Right cardiac atrium (tissue), 5 donors: ENCODE data around the gene CEACAM1. TPM values are rescaled to one million over a fixed set of nuclear protein-coding genes. Genes with fewer than 3 reads are reported as not detected.
"Not testable (repeated sequence)": the region's sequence is repeated elsewhere in the genome, so short reads cannot be mapped to it uniquely, and the experiment has no call there.

Experiments used
- ATAC-seq, 2 donors: fragments of 200-7000 bp; cut with Tn5 transposase; one replicate each; pipeline versions ENCODE4 v1.8.0 to v1.9.1; 2020; ENCODE audit warnings: moderate library complexity in 2 of 2, mild to moderate bottlenecking in 1 of 2
- DNase-seq, 3 donors: peaks; one replicate each; pipeline ENCODE4 v3.0.0-alpha.2; 2020
- H3K27ac ChIP-seq: one replicate; pipeline ENCODE4 v1.5.1; 2013; ENCODE audit warnings: mild to moderate bottlenecking, low read length, control low read depth, moderate library complexity
- H3K27me3 ChIP-seq: one replicate; pipeline ENCODE4 v1.6.1; 2013; ENCODE audit not compliant: control insufficient read depth, insufficient read depth
- H3K4me1 ChIP-seq: one replicate; pipeline ENCODE4 v1.6.1; 2013; ENCODE audit warnings: low read length; ENCODE audit not compliant: control insufficient read depth, insufficient read depth
- H3K4me3 ChIP-seq: one replicate; pipeline ENCODE4 v1.5.1; 2013; ENCODE audit warnings: low read length, control low read depth
- H3K9me3 ChIP-seq: one replicate; pipeline ENCODE4 v1.6.1; 2013; ENCODE audit warnings: low read length; ENCODE audit not compliant: control insufficient read depth
- WGBS: extraction: QIAGEN DNeasy Blood & Tissue Kit; methylation state at CpG from one replicate; pipeline ENCODE4 v1.1.7; 2013; 5-methylcytosine and 5-hydroxymethylcytosine counted together
- intact Hi-C, 4 donors: fragments of 100-400 bp; cut with DNase I; formaldehyde crosslinking; loops; one replicate each; pipeline versions ENCODE4 v1.11.0 to v1.14.0; 2022 to 2023
- polyA plus RNA-seq: library from polyadenylated mRNA; stranded (reverse); fragments of 200-250 nt; gene quantifications from one replicate; pipeline ENCODE4 v1.2.3, GENCODE V29; 2013
- total RNA-seq, 4 donors: library from RNA; stranded (reverse); fragmentation: NEBNext Ultra II Directional; extraction: Animal tissue kit (Norgen Biotek cat#: 25700); gene quantifications; one replicate each; pipeline ENCODE4 v1.2.1, GENCODE V29; 2021
- donor health status: healthy with polysubstance abuse.
- donor health status: DM: no; HTN: yes; CAD: no.
- donor health status: DM: no; HTN: no; CAD: no.
- donor health status: DM: no; HTN: yes; CAD: no; lungs with severe emphysema.
- donor health status: DM: yes; HTN: yes; CAD: no.

CEACAM1 gene
- total and polyA plus RNA-seq, 5 donors: 2.6 to 4.2 (median 3.3) TPM

- 62% methylated on average over 4 of the region's 4 CpGs for WGBS
- DNase-seq: no peak
- ATAC-seq: no peak
- Histone ChIP-seq H3K4me1 (no peaks in the 10 kb centered on the region), H3K27me3 (no peaks in the 10 kb centered on the region), H3K4me3 (no peak overlapping the region), H3K27ac (no peak overlapping the region), H3K9me3 (no peaks in the 10 kb centered on the region)
- intact Hi-C loops: no loop called here
Measured at GRCh38 chr19:42548552-42548951, 20.3 kb upstream of the CEACAM1 start.

- Histone ChIP-seq H3K27ac (no peak overlapping the region), H3K4me1 (no peaks in the 10 kb centered on the region), H3K9me3 (no peaks in the 10 kb centered on the region), H3K4me3 (no peak overlapping the region), H3K27me3 (no peaks in the 10 kb centered on the region)
- intact Hi-C loops: no loop called here
- no peak for DNase-seq
- 67% methylated on average over 2 of the region's 2 CpGs for WGBS
- ATAC-seq: no peak
Measured at GRCh38 chr19:42547929-42548328, 19.6 kb upstream of the CEACAM1 start.

GRCh38 chr19:42546831-42547500, 18.7 kb upstream of the CEACAM1 start:
- intact Hi-C loops: no loop called here
- Histone ChIP-seq H3K9me3 (no peaks in the 10 kb centered on the region), H3K4me1 (no peaks in the 10 kb centered on the region), H3K27ac (no peak overlapping the region), H3K27me3 (no peaks in the 10 kb centered on the region), H3K4me3 (no peak overlapping the region)
- DNase-seq (no peak), ATAC-seq (no peak)
- WGBS: 76% methylated on average over 4 of the region's 4 CpGs

- DNase-seq (no peak), ATAC-seq (no peak)
- 79% methylated on average over 4 of the region's 4 CpGs for WGBS
- Histone ChIP-seq H3K9me3 (no peaks in the 10 kb centered on the region), H3K27me3 (no peaks in the 10 kb centered on the region), H3K4me1 (no peaks in the 10 kb centered on the region), H3K27ac (no peak overlapping the region), H3K4me3 (no peak overlapping the region)
- intact Hi-C loops: no loop called here
Measured at GRCh38 chr19:42544146-42544545, 15.9 kb upstream of the CEACAM1 start.

GRCh38 chr19:42542791-42543190, 14.5 kb upstream of the CEACAM1 start:
- no peak overlapping the region for H3K27ac ChIP-seq
- WGBS: 98% methylated on average over 2 of the region's 2 CpGs
- no peaks in the 10 kb centered on the region for H3K27me3 ChIP-seq
- DNase-seq: no peak
- H3K9me3 ChIP-seq: no peaks in the 10 kb centered on the region
- H3K4me3 ChIP-seq: no peak overlapping the region
- intact Hi-C loops: no loop called here
- ATAC-seq: no peak
- H3K4me1 ChIP-seq: no peaks in the 10 kb centered on the region

- H3K27ac ChIP-seq: no peak overlapping the region
- 57% methylated on average over 8 of the region's 8 CpGs for WGBS
- no peak overlapping the region for H3K4me3 ChIP-seq
Measured at GRCh38 chr19:42540071-42540553, 11.8 kb upstream of the CEACAM1 start.

GRCh38 chr19:42538841-42539709, 10.8 kb upstream of the CEACAM1 start:
- Histone ChIP-seq H3K9me3 (no peaks in the 10 kb centered on the region), H3K27ac (no peak overlapping the region), H3K4me1 (no peaks in the 10 kb centered on the region), H3K27me3 (no peaks in the 10 kb centered on the region), H3K4me3 (no peak overlapping the region)
- intact Hi-C loops: no loop called here
- DNase-seq: no peak
- WGBS: 78% methylated on average over 7 of the region's 7 CpGs
- no peak for ATAC-seq

More at GRCh38 chr19:42540071-42540553, 11.8 kb upstream of the CEACAM1 start:
- ATAC-seq (no peak), DNase-seq (no peak)
- H3K4me1 ChIP-seq: no peaks in the 10 kb centered on the region
- H3K27me3 ChIP-seq: no peaks in the 10 kb centered on the region
- intact Hi-C loops: no loop called here
- H3K9me3 ChIP-seq: no peaks in the 10 kb centered on the region

- H3K27me3 ChIP-seq, H3K9me3 ChIP-seq, DNase-seq, H3K27ac ChIP-seq, intact Hi-C loops, H3K4me3 ChIP-seq, H3K4me1 ChIP-seq, ATAC-seq: not testable (repeated sequence)
- 68% methylated on average over 2 of the region's 2 CpGs for WGBS
Measured at GRCh38 chr19:42535276-42535675, 7.0 kb upstream of the CEACAM1 start.

- ATAC-seq (no peak), DNase-seq (no peak)
- Histone ChIP-seq H3K4me3 (no peak overlapping the region), H3K4me1 (no peaks in the 10 kb centered on the region), H3K9me3 (no peaks in the 10 kb centered on the region), H3K27me3 (no peaks in the 10 kb centered on the region), H3K27ac (no peak overlapping the region)
- intact Hi-C loops: no loop called here
Measured at GRCh38 chr19:42534391-42534790, 6.1 kb upstream of the CEACAM1 start.

- no peak overlapping the region for H3K4me3 ChIP-seq
- H3K4me1 ChIP-seq: no peaks in the 10 kb centered on the region
- no peak for DNase-seq
- ATAC-seq: no peak
- 87% methylated on average over 2 of the region's 2 CpGs for WGBS
- no peaks in the 10 kb centered on the region for H3K9me3 ChIP-seq
- H3K27me3 ChIP-seq: no peaks in the 10 kb centered on the region
- intact Hi-C loops: no loop called here
- no peak overlapping the region for H3K27ac ChIP-seq
Measured at GRCh38 chr19:42532891-42533290, 4.6 kb upstream of the CEACAM1 start.

- H3K4me1 ChIP-seq: no peaks in the 10 kb centered on the region
- intact Hi-C loops: no loop called here
- no peak overlapping the region for H3K4me3 ChIP-seq
- H3K9me3 ChIP-seq: no peaks in the 10 kb centered on the region
- WGBS: 95% methylated on average over 3 of the region's 3 CpGs
- ATAC-seq (no peak), DNase-seq (no peak)
- H3K27ac ChIP-seq: no peak overlapping the region
- H3K27me3 ChIP-seq: no peaks in the 10 kb centered on the region
Measured at GRCh38 chr19:42531313-42531712, 3.0 kb upstream of the CEACAM1 start.
